Measurements from ENCODE around the gene PRKACB.
"Not testable (repeated sequence)": the region's sequence is repeated elsewhere in the genome, so short reads cannot be mapped to it uniquely, and the experiment has no call there.

Gene PRKACB

GRCh38 chr1:84223751-84224432 lies 79.8 kb downstream of the PRKACB start:
- no peak for DNase-seq (ENCODE audit: low read depth)

GRCh38 chr1:84224905-84225304 lies 80.8 kb downstream of the PRKACB start:
- no peak for DNase-seq (ENCODE audit: low read depth)

- DNase-seq (ENCODE audit: low read depth) = no peak
Measured at GRCh38 chr1:84225646-84226045, 81.6 kb downstream of the PRKACB start.

- not testable (repeated sequence) for DNase-seq (ENCODE audit: low read depth)
Measured at GRCh38 chr1:84232676-84233075, 88.6 kb downstream of the PRKACB start.

GRCh38 chr1:84236256-84236655 lies 92.2 kb downstream of the PRKACB start:
- no peak for DNase-seq (ENCODE audit: low read depth)

GRCh38 chr1:84242641-84243040 lies 98.6 kb downstream of the PRKACB start:
- no peak for DNase-seq (ENCODE audit: low read depth)

- no peak for DNase-seq (ENCODE audit: low read depth)
Measured at GRCh38 chr1:84245563-84245962, 101.5 kb downstream of the PRKACB start.

GRCh38 chr1:84246213-84246612 lies 102.1 kb downstream of the PRKACB start:
- DNase-seq (ENCODE audit: low read depth) = peak; percentile 4

GRCh38 chr1:84247425-84248220 lies 103.6 kb downstream of the PRKACB start:
- peak; percentile 99 for DNase-seq (ENCODE audit: low read depth)

- DNase-seq (ENCODE audit: low read depth) = no peak
Measured at GRCh38 chr1:84250668-84251067, 106.6 kb downstream of the PRKACB start.

GRCh38 chr1:84253036-84253435 lies 109.0 kb downstream of the PRKACB start:
- DNase-seq (ENCODE audit: low read depth) = peak; percentile 59

GRCh38 chr1:84253891-84254290 lies 109.8 kb downstream of the PRKACB start:
- peak; percentile 95 for DNase-seq (ENCODE audit: low read depth)

- DNase-seq (ENCODE audit: low read depth) = peak; percentile 14
Measured at GRCh38 chr1:84254703-84255238, 110.7 kb downstream of the PRKACB start.

GRCh38 chr1:84255582-84255981 lies 111.5 kb downstream of the PRKACB start:
- DNase-seq (ENCODE audit: low read depth) = no peak

- DNase-seq (ENCODE audit: low read depth) = no peak
Measured at GRCh38 chr1:84257617-84258016, 113.5 kb downstream of the PRKACB start.

GRCh38 chr1:84259376-84259775 lies 115.3 kb downstream of the PRKACB start:
- DNase-seq (ENCODE audit: low read depth) = no peak

GRCh38 chr1:84259989-84260388 lies 115.9 kb downstream of the PRKACB start:
- DNase-seq (ENCODE audit: low read depth) = no peak

GRCh38 chr1:84260852-84261518 lies 116.9 kb downstream of the PRKACB start:
- peak; percentile 12 for DNase-seq (ENCODE audit: low read depth)

- no peak for DNase-seq (ENCODE audit: low read depth)
Measured at GRCh38 chr1:84264961-84265360, 120.9 kb downstream of the PRKACB start.

GRCh38 chr1:84265867-84266266 lies 121.8 kb downstream of the PRKACB start:
- no peak for DNase-seq (ENCODE audit: low read depth)

- DNase-seq (ENCODE audit: low read depth) = no peak
Measured at GRCh38 chr1:84266748-84267147, 122.7 kb downstream of the PRKACB start.

- DNase-seq (ENCODE audit: low read depth) = no peak
Measured at GRCh38 chr1:84267476-84267875, 123.4 kb downstream of the PRKACB start.

GRCh38 chr1:84268346-84268745 lies 124.3 kb downstream of the PRKACB start:
- no peak for DNase-seq (ENCODE audit: low read depth)

All from ELR (cell line).